Activated T-helper 2 cell treated with anti-CD3 and anti-CD28 coated beads, Interferon-gamma antibody, Interleukin-2, Interleukin-4, amounts not matched to agents 10 μg/mL and 5 μg/mL and 100 μg/mL, durations not matched to agents 14 hours and 24 hours and 36 hours (primary cell): Measurements from ENCODE around the gene NDUFA8. TPM values are rescaled to one million over a fixed set of nuclear protein-coding genes. Genes with fewer than 3 reads are reported as not detected.
A peak's percentile ranks its signal among the peaks of the same experiment; 100 is the strongest.

Experiments
- DNase-seq: peaks from one replicate; pipeline ENCODE4 v3.0.0; 2021; ENCODE audit warnings: low spot score
- H3K27ac Mint-ChIP-seq: one replicate; pipeline ENCODE4 v1.8.0; 2021; ENCODE audit warnings: mixed read lengths
- H3K27me3 Mint-ChIP-seq: one replicate; pipeline ENCODE4 v1.8.0; 2021; ENCODE audit warnings: low read depth, mixed read lengths
- H3K36me3 Mint-ChIP-seq: one replicate; pipeline ENCODE4 v1.8.0; 2021; ENCODE audit warnings: low read depth, mixed read lengths
- H3K4me1 Mint-ChIP-seq: one replicate; pipeline ENCODE4 v1.8.0; 2021; ENCODE audit warnings: low read depth, mixed read lengths
- H3K4me3 Mint-ChIP-seq: one replicate; pipeline ENCODE4 v1.8.0; 2021; ENCODE audit warnings: low read depth, mild to moderate bottlenecking, moderate library complexity, mixed read lengths
- H3K9me3 Mint-ChIP-seq: one replicate; pipeline ENCODE4 v1.8.0; 2021; ENCODE audit warnings: mixed read lengths
- intact Hi-C: fragments of 100-400 bp; cut with micrococcal nuclease; formaldehyde crosslinking; loops from one replicate; pipeline ENCODE4 v1.15.1; 2023
- total RNA-seq: library from RNA; stranded (reverse); gene quantifications from 2 replicates; pipeline ENCODE4 v1.2.3, GENCODE V29; 2022

The NDUFA8 gene
- total RNA-seq, 1 donor from 2014 or later: 48.7 TPM

GRCh38 chr9:122179054-122179689 lies 19.6 kb upstream of the NDUFA8 start:
- intact Hi-C loops: no loop called here
- no peaks in the 10 kb centered on the region for H3K4me1 Mint-ChIP-seq
- no peak overlapping the region for H3K27ac Mint-ChIP-seq
- no peak overlapping the region for H3K4me3 Mint-ChIP-seq
- H3K27me3 Mint-ChIP-seq: peaks cover 12% of the 10 kb centered on the region
- no peak for DNase-seq
- no peaks in the 10 kb centered on the region for H3K36me3 Mint-ChIP-seq
- no peaks in the 10 kb centered on the region for H3K9me3 Mint-ChIP-seq

- Mint-ChIP-seq H3K27ac (no peak overlapping the region), H3K4me3 (no peak overlapping the region), H3K36me3 (no peaks in the 10 kb centered on the region), H3K4me1 (no peaks in the 10 kb centered on the region), H3K9me3 (no peaks in the 10 kb centered on the region), H3K27me3 (peaks cover 14% of the 10 kb centered on the region)
- intact Hi-C loops: no loop called here
- DNase-seq: no peak
Observed at GRCh38 chr9:122176916-122177315, 17.3 kb upstream of the NDUFA8 start.

- no peak for DNase-seq
- Mint-ChIP-seq H3K4me3 (no peak overlapping the region), H3K36me3 (no peaks in the 10 kb centered on the region), H3K27ac (no peak overlapping the region), H3K9me3 (no peaks in the 10 kb centered on the region), H3K4me1 (no peaks in the 10 kb centered on the region), H3K27me3 (peaks cover 16% of the 10 kb centered on the region)
- intact Hi-C loops: no loop called here
Observed at GRCh38 chr9:122173670-122174069, 14.1 kb upstream of the NDUFA8 start.

GRCh38 chr9:122172131-122172530 lies 12.6 kb upstream of the NDUFA8 start:
- H3K4me3 Mint-ChIP-seq: no peak overlapping the region
- H3K9me3 Mint-ChIP-seq: no peaks in the 10 kb centered on the region
- intact Hi-C loops: no loop called here
- H3K4me1 Mint-ChIP-seq: no peaks in the 10 kb centered on the region
- no peak for DNase-seq
- H3K27ac Mint-ChIP-seq: no peak overlapping the region
- no peaks in the 10 kb centered on the region for H3K36me3 Mint-ChIP-seq
- peaks cover 17% of the 10 kb centered on the region for H3K27me3 Mint-ChIP-seq

GRCh38 chr9:122168356-122168755 lies 8.8 kb upstream of the NDUFA8 start:
- H3K27me3 Mint-ChIP-seq: peaks cover 18% of the 10 kb centered on the region
- H3K36me3 Mint-ChIP-seq: no peaks in the 10 kb centered on the region
- H3K4me1 Mint-ChIP-seq: no peaks in the 10 kb centered on the region
- no peak overlapping the region for H3K4me3 Mint-ChIP-seq
- DNase-seq: no peak
- no peak overlapping the region for H3K27ac Mint-ChIP-seq
- H3K9me3 Mint-ChIP-seq: no peaks in the 10 kb centered on the region
- intact Hi-C loops: no loop called here

- Mint-ChIP-seq H3K27me3 (peaks cover 15% of the 10 kb centered on the region), H3K9me3 (peaks cover 7% of the 10 kb centered on the region), H3K27ac (no peak overlapping the region), H3K4me1 (peaks cover 9% of the 10 kb centered on the region), H3K4me3 (no peak overlapping the region), H3K36me3 (no peaks in the 10 kb centered on the region)
- intact Hi-C loops: no loop called here
- no peak for DNase-seq
Observed at GRCh38 chr9:122164286-122164685, 4.7 kb upstream of the NDUFA8 start.

- DNase-seq: no peak
- peaks cover 16% of the 10 kb centered on the region for H3K4me1 Mint-ChIP-seq
- intact Hi-C loops: no loop called here
- peaks cover 2% of the 10 kb centered on the region for H3K36me3 Mint-ChIP-seq
- peaks cover 7% of the 10 kb centered on the region for H3K9me3 Mint-ChIP-seq
- no peak overlapping the region for H3K4me3 Mint-ChIP-seq
- H3K27ac Mint-ChIP-seq: no peak overlapping the region
- peaks cover 12% of the 10 kb centered on the region for H3K27me3 Mint-ChIP-seq
Observed at GRCh38 chr9:122162415-122162814, 2.8 kb upstream of the NDUFA8 start.

GRCh38 chr9:122159925-122160246 lies 307 bp upstream of the NDUFA8 start:
- peaks cover 12% of the 10 kb centered on the region for H3K27me3 Mint-ChIP-seq
- peaks cover 25% of the 10 kb centered on the region for H3K4me1 Mint-ChIP-seq
- intact Hi-C loops: loop anchor here (1.0 to 2.0 kb wide), 3 partner anchors 33 to 105 kb away; partner anchors contain the start of gene TTLL11
- peaks cover 7% of the 10 kb centered on the region for H3K9me3 Mint-ChIP-seq
- peaks cover 8% of the 10 kb centered on the region for H3K36me3 Mint-ChIP-seq
- H3K27ac Mint-ChIP-seq: peak overlapping the region; percentile 91
- no peak for DNase-seq
- H3K4me3 Mint-ChIP-seq: peak overlapping the region; percentile 91

- intact Hi-C loops: loop anchor here (2.0 kb wide), 2 partner anchors 31 to 65 kb away; partner anchors contain the start of gene TTLL11
- peak; percentile 22 for DNase-seq
- Mint-ChIP-seq H3K27me3 (peaks cover 10% of the 10 kb centered on the region), H3K4me1 (peaks cover 27% of the 10 kb centered on the region), H3K27ac (no peak overlapping the region), H3K36me3 (peaks cover 11% of the 10 kb centered on the region), H3K9me3 (peaks cover 7% of the 10 kb centered on the region), H3K4me3 (peak overlapping the region; percentile 50)
Observed at GRCh38 chr9:122158202-122158601, 1.4 kb downstream of the NDUFA8 start.

- H3K36me3 Mint-ChIP-seq: peaks cover 16% of the 10 kb centered on the region
- H3K27ac Mint-ChIP-seq: no peak overlapping the region
- H3K4me3 Mint-ChIP-seq: no peak overlapping the region
- peaks cover 4% of the 10 kb centered on the region for H3K27me3 Mint-ChIP-seq
- no peaks in the 10 kb centered on the region for H3K9me3 Mint-ChIP-seq
- DNase-seq: no peak
- intact Hi-C loops: no loop called here
- H3K4me1 Mint-ChIP-seq: peaks cover 27% of the 10 kb centered on the region
Observed at GRCh38 chr9:122155796-122156195, 3.8 kb downstream of the NDUFA8 start.

- Mint-ChIP-seq H3K27ac (no peak overlapping the region), H3K9me3 (no peaks in the 10 kb centered on the region), H3K36me3 (peaks cover 32% of the 10 kb centered on the region), H3K4me3 (no peak overlapping the region), H3K4me1 (peaks cover 5% of the 10 kb centered on the region), H3K27me3 (no peaks in the 10 kb centered on the region)
- DNase-seq: no peak
- intact Hi-C loops: no loop called here
Observed at GRCh38 chr9:122151267-122151828, 8.2 kb downstream of the NDUFA8 start.

GRCh38 chr9:122145592-122145863 lies 14.1 kb downstream of the NDUFA8 start:
- peaks cover 39% of the 10 kb centered on the region for H3K36me3 Mint-ChIP-seq
- H3K4me3 Mint-ChIP-seq: no peak overlapping the region
- H3K4me1 Mint-ChIP-seq: no peaks in the 10 kb centered on the region
- H3K27me3 Mint-ChIP-seq: no peaks in the 10 kb centered on the region
- no peak overlapping the region for H3K27ac Mint-ChIP-seq
- H3K9me3 Mint-ChIP-seq: no peaks in the 10 kb centered on the region
- no peak for DNase-seq
- intact Hi-C loops: no loop called here

GRCh38 chr9:122144836-122145591 lies 14.6 kb downstream of the NDUFA8 start:
- Mint-ChIP-seq H3K27ac (no peak overlapping the region), H3K9me3 (no peaks in the 10 kb centered on the region), H3K4me3 (no peak overlapping the region), H3K4me1 (no peaks in the 10 kb centered on the region), H3K36me3 (peaks cover 39% of the 10 kb centered on the region), H3K27me3 (no peaks in the 10 kb centered on the region)
- intact Hi-C loops: no loop called here
- no peak for DNase-seq
